ENCODE measurements around the gene PLD2.
"Not testable (repeated sequence)": the region's sequence is repeated elsewhere in the genome, so short reads cannot be mapped to it uniquely, and the experiment has no call there.

Gene PLD2

DNA sequence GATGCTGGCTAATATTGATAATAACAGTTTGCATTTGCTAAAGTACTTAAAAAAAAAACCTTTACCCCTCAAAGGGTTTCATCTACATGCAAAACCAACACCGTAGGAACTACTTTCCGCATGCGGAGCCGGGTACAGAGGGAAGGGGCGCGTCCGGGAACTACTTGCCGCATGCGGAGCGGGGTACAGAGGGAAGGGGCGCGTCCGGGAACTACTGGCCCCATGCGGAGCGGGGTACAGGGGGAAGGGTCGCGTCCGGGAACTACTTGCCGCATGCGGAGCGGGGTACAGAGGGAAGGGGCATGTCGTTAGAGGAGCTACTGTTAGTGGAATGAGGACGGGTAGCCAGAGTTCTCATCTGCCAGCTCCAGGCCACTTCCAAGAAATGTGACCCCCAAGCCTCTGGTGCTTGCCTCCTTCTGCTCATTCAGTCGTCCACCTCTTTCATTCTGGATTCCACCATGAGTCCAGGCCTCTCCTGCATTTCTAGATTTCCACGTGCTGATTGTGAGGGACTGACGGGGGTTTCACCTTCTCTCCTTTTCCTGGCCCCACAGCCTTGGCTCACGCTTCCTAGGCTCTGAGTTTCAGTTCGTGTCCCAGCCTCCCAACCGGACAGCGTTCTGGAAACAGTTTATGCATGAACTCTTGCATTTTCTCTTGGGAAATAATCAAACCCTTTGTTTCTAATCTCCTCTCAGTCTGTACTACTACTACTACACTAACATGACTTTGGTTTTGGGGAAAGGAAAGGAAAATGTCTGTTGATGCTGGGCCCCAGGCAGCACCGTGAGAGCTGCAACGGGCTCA, 53.1 kb downstream of the PLD2 start:
- no peak for DNase-seq

DNA sequence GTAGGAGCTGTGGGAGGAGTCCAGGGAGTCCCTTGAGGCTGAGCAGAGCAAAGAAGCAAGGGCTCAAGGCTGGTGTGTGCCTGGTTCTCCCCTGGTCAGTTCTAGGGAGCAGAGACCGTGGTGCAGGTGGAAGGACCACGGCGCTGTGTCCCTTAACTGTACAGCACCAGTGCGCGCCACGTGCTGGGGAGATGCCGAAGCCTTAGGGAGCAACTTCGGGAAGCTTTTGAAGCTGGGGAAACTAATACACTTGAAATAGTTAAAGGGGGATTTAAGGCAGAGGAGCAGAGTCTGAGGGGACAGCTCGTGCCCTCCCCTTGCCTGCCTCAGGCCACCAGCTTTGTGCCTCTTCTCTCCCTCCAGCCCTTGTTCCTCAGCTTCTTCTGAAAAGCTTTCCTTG, 53.7 kb downstream of the PLD2 start:
- no peak for DNase-seq

DNA sequence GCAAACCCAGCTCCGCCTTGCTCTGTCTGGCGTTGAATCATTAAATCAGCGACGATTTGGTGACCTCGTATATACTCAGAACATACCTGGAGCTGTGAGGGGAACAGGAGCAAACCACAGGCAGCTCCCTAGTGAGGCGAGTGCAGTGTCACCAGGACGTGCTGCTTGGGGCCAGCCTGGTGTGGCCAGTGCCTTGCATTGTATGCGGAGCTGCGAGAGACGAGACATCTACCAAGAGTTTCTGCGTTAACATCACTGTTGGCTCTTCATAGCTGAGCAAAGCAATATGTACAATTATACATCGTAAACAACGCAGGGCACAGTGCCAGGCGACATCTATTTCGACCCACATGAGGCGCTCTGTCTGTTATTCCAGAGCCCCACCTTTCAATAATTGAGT, 54.1 kb downstream of the PLD2 start:
- DNase-seq, result no peak

DNA sequence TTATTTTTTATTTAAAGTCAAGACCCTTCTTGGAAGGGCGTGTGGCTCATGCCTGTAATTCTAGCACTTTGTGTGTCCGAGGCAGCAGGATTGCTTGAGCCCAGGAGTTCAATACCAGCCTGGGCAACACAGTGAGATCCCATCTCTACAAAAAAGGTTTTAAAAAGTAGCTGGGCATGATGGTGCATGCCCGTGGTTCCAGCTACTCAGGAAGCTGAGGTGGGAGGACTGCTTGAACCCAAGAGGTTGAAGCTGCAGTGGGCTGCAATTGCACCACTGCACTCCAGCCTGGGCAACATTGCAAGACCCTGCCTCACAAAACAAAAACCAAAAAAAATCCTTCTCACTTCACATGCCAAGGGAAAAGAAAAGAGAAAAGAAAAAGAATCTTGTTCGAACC, 55.8 kb downstream of the PLD2 start:
- DNase-seq, result no peak

DNA sequence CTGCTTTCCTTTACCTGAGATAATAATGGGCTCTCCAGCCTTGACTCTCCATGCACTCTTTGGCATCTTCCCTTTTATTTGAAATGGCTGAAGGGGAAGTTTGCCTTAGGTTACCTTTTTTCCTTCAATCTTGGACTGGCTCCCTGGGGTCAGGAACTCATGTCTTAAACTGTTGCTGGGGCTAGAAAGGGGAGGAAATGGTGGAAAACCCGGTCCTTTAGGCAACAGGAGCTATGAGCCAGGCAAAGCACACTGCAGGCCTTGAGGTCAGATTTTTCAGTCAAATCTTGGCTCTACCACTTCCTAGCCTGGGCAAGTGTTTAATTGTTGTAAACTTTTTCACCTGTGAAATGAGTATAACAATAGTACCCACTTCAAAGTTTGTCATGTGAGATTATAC, 56.4 kb downstream of the PLD2 start:
- no peak for DNase-seq

DNA sequence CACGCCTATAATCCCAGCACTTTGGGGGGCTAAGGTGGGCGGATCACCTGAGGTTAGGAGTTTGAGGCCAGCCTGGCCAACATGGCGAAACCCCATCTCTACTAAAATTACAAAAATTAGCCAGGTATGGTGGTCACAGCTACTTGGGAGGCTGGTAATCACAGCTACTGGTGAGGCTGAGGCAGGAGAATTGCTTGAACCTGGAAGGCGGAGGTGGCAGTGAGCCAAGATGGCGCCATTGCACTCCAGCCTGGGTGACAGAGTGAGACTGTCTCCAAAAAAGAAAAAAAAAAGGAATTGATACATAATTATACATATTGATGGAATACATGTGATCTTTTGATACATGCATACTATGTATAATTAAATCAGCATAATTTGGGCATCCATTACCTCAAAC, 60.6 kb downstream of the PLD2 start:
- DNase-seq, result not testable (repeated sequence)

DNA sequence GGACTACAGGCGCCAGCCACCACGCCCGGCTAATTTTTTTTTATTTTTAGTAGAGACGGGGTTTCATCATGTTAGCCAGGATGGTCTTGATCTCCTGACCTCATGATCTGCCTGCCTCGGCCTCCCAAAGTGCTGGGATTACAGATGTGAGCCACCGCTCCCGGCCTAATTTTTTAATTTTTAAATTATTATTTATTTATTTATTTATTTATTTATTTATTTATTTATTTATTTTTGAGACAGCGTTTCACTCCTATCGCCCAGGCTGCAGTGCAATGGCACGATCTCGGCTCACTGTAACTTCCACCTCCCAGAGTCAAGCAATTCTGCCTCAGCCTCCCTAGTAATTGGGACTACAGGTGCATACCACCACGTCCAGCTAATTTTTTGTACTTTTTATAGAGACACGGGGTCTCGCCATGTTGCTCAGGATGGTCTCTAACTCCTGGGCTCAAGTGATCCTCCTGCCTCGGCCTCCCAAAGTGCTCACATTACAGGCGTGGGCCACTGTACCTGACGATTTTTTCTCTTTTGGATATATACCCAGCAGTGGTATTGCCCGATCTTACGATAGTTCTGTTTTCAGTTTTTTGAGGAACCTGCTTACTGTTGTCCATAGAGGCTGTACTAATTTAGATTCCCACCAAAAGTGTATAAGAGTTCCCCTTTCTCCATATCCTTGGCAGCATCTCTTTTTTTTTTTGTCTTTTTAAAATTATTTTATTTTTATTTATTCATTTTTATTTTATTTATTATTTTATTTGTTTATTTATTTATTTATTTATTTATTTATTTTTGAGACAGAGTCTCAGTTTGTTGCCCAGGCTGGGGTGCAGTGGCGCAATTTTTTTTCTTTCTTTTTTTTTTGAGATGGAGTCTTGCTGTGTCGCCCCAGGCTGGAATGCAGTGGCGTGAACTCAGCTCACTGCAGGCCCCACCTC, 62.4 kb downstream of the PLD2 start:
- not testable (repeated sequence) for DNase-seq

DNA sequence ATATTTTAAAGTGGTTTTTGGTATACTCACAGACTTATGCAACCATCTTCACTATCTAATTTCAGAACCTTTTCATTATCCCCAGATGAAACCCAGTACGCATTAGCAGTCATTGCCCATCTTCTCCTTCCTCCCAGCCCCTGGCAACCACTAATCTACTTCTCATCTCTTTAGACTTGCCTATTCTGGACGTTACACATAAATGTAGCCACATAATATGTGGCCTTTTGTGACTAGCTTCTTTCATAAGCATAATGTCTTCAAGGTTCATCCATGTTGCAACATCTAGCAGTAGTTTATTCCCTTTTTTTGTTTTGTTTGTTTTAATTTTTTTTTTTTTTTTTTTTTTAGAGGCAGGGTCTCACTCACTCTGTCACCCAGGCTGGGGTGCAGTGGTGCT, 63.9 kb downstream of the PLD2 start:
- no peak for DNase-seq

DNA sequence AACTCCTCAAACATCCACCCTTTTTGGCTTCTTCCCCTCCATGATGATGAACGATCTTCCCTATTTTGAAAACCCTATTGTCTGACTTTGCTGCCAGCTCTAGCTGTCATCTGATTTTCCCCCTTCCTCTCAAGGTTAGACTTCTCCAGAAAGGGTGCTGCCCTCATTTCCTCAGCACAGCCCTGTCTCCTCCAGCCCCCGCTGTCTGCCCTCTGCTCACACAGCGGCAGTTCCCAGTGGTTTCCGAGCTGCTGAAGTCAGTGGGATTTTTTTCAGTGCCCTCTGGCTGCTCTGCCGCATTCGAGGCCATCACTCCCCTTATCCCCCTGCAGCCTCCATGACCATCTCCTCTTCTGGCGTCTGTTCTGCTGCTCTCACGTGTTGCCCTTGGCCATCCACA, 65.8 kb downstream of the PLD2 start:
- DNase-seq, result no peak
